PC-9 (cell line): ENCODE measurements around the gene ACADS.

Experiments used
- EZH2 ChIP-seq: fragments of 200-600 bp; sonication (generic); IDR thresholded peaks from 2 replicates; pipeline ENCODE4 v1.8.0; 2017; ENCODE audit warnings: antibody characterized with exemption, low read depth
- TF ChIP-seq, protein P1 (sequence below): fragments of 200-600 bp; sonication (generic); conservative IDR thresholded peaks from 2 replicates; pipeline ENCODE4 v1.6.1; 2017; ENCODE audit warnings: mixed run types, antibody characterized with exemption, mild to moderate bottlenecking, moderate library complexity

DNA sequence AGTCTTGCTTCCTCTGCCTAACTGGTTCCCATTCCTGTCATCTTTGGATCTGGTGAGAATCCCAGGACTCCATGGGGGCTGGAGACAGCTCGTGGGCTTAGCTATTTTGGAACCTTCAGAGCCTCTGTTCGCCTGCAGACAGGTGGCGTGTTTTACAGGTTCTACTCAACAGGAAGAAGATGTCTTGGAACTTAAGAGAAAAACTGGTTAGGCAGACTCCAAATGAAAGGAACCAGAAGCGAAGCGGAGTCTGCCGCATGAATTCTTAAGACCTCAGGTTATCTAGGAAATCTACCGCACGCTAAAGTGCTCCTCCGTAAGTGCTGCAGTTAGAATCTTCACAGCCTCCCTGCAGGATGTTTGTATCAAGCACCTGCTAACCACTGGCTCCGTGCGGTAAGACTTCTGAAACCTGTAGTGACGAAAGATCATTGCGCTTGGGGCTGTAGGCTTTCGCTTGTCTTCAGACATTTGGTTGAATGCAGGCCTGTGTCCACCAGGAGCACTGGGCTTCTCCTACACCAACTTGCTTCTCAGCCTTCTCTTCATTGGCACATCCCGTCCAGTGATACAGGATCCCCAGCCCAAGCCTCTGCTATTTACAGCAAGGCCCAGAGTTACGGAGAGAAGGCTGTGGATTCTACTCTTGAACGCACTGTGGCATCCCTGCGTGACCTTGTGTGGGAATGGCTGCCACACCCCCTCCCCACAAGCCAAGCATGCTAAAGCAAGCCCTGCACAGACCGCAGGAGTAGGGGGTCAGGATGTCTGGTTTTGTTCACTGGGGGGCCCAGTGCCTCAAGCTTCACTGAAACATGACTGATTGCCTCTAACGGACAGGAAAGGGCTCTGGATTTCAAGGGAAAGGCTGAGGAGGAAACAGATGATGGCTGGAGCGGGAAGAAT is 35.0 kb downstream of the ACADS start:
- no peak for TF ChIP-seq EZH2
- TF ChIP-seq, protein P1, sequence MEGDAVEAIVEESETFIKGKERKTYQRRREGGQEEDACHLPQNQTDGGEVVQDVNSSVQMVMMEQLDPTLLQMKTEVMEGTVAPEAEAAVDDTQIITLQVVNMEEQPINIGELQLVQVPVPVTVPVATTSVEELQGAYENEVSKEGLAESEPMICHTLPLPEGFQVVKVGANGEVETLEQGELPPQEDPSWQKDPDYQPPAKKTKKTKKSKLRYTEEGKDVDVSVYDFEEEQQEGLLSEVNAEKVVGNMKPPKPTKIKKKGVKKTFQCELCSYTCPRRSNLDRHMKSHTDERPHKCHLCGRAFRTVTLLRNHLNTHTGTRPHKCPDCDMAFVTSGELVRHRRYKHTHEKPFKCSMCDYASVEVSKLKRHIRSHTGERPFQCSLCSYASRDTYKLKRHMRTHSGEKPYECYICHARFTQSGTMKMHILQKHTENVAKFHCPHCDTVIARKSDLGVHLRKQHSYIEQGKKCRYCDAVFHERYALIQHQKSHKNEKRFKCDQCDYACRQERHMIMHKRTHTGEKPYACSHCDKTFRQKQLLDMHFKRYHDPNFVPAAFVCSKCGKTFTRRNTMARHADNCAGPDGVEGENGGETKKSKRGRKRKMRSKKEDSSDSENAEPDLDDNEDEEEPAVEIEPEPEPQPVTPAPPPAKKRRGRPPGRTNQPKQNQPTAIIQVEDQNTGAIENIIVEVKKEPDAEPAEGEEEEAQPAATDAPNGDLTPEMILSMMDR, result no peak
